Osteocyte (in vitro differentiated cells): ENCODE results near the gene MRPL49. TPM values are rescaled to one million over a fixed set of nuclear protein-coding genes. Genes with fewer than 3 reads are reported as not detected.
"Not testable (repeated sequence)": the region's sequence is repeated elsewhere in the genome, so short reads cannot be mapped to it uniquely, and the experiment has no call there.

ENCODE experiments used
- DNase-seq: peaks from one replicate; pipeline ENCODE4 v3.0.0; 2021; ENCODE audit warnings: mixed read lengths; ENCODE audit not compliant: unreplicated experiment; ENCODE audit errors: extremely low spot score
- H3K27ac Mint-ChIP-seq: one replicate; pipeline ENCODE4 v1.8.0; 2021; ENCODE audit warnings: mild to moderate bottlenecking, mixed read lengths; ENCODE audit not compliant: unreplicated experiment
- H3K27me3 Mint-ChIP-seq: one replicate; pipeline ENCODE4 v1.8.0; 2021; ENCODE audit warnings: mixed read lengths; ENCODE audit not compliant: unreplicated experiment
- H3K36me3 Mint-ChIP-seq: one replicate; pipeline ENCODE4 v1.8.0; 2021; ENCODE audit warnings: mixed read lengths; ENCODE audit not compliant: unreplicated experiment
- H3K4me1 Mint-ChIP-seq: one replicate; pipeline ENCODE4 v1.8.0; 2021; ENCODE audit warnings: mixed read lengths; ENCODE audit not compliant: unreplicated experiment
- H3K4me3 Mint-ChIP-seq: one replicate; pipeline ENCODE4 v1.8.0; 2021; ENCODE audit warnings: mild to moderate bottlenecking, moderate library complexity, mixed read lengths; ENCODE audit not compliant: unreplicated experiment
- H3K9me3 Mint-ChIP-seq: one replicate; pipeline ENCODE4 v1.8.0; 2021; ENCODE audit warnings: mixed read lengths; ENCODE audit not compliant: unreplicated experiment
- CTCF ChIP-seq: fragments of 200-600 bp; sonication (generic); IDR thresholded peaks from 2 replicates; pipeline ENCODE4 v1.5.0; 2021; ENCODE audit warnings: antibody characterized with exemption, mild to moderate bottlenecking, moderate library complexity
- total RNA-seq: library from RNA; stranded (reverse); gene quantifications from 2 replicates; pipeline ENCODE4 v1.2.1, GENCODE V29; 2021

MRPL49 gene
- total RNA-seq, 1 donor from 2014 or later = 43.5 TPM

- no peaks in the 10 kb centered on the region for H3K9me3 Mint-ChIP-seq
- H3K4me3 Mint-ChIP-seq = no peak overlapping the region
- H3K27ac Mint-ChIP-seq = no peak overlapping the region
- H3K4me1 Mint-ChIP-seq = peaks cover 16% of the 10 kb centered on the region
- H3K36me3 Mint-ChIP-seq = no peaks in the 10 kb centered on the region
- TF ChIP-seq CTCF = no peak
- no peak for DNase-seq
- H3K27me3 Mint-ChIP-seq = peaks cover 25% of the 10 kb centered on the region
Measured at GRCh38 chr11:65147352-65148075, 25.4 kb downstream of the MRPL49 start.

- Mint-ChIP-seq H3K27ac (no peak overlapping the region), H3K9me3 (no peaks in the 10 kb centered on the region), H3K36me3 (no peaks in the 10 kb centered on the region), H3K4me3 (no peak overlapping the region), H3K27me3 (peaks cover 21% of the 10 kb centered on the region), H3K4me1 (peaks cover 16% of the 10 kb centered on the region)
- no peak for DNase-seq
- TF ChIP-seq CTCF = no peak
Measured at GRCh38 chr11:65148657-65149056, 26.5 kb downstream of the MRPL49 start.

- Mint-ChIP-seq H3K27me3 (peaks cover 11% of the 10 kb centered on the region), H3K27ac (peak overlapping the region; percentile 94), H3K4me3 (peak overlapping the region; percentile 19), H3K4me1 (peaks cover 16% of the 10 kb centered on the region)
- H3K36me3 Mint-ChIP-seq, DNase-seq, H3K9me3 Mint-ChIP-seq: not testable (repeated sequence)
Measured at GRCh38 chr11:65150131-65150508, 28.0 kb downstream of the MRPL49 start.

- DNase-seq = peak; percentile 91
- H3K27me3 Mint-ChIP-seq = peaks cover 6% of the 10 kb centered on the region
Measured at GRCh38 chr11:65150509-65151299, 28.6 kb downstream of the MRPL49 start.

GRCh38 chr11:65151331-65151899 lies 29.3 kb downstream of the MRPL49 start:
- H3K27ac Mint-ChIP-seq = peak overlapping the region; percentile 94
- TF ChIP-seq CTCF = no peak
- H3K4me3 Mint-ChIP-seq = no peak overlapping the region
- no peaks in the 10 kb centered on the region for H3K36me3 Mint-ChIP-seq
- H3K9me3 Mint-ChIP-seq = no peaks in the 10 kb centered on the region
- H3K4me1 Mint-ChIP-seq = peaks cover 16% of the 10 kb centered on the region
- DNase-seq = no peak
- H3K27me3 Mint-ChIP-seq = no peaks in the 10 kb centered on the region

More at GRCh38 chr11:65150509-65151299, 28.6 kb downstream of the MRPL49 start:
- H3K36me3 Mint-ChIP-seq = no peaks in the 10 kb centered on the region
- peak overlapping the region; percentile 19 for H3K4me3 Mint-ChIP-seq
- H3K4me1 Mint-ChIP-seq = peaks cover 16% of the 10 kb centered on the region
- TF ChIP-seq CTCF = no peak
- no peaks in the 10 kb centered on the region for H3K9me3 Mint-ChIP-seq
- H3K27ac Mint-ChIP-seq = peak overlapping the region; percentile 94
